ENCODE results near the gene TAX1BP1.

TAX1BP1 gene

GRCh38 chr7:27746978-27747377, 7.0 kb downstream of the TAX1BP1 start:
- TF ChIP-seq, protein P1, sequence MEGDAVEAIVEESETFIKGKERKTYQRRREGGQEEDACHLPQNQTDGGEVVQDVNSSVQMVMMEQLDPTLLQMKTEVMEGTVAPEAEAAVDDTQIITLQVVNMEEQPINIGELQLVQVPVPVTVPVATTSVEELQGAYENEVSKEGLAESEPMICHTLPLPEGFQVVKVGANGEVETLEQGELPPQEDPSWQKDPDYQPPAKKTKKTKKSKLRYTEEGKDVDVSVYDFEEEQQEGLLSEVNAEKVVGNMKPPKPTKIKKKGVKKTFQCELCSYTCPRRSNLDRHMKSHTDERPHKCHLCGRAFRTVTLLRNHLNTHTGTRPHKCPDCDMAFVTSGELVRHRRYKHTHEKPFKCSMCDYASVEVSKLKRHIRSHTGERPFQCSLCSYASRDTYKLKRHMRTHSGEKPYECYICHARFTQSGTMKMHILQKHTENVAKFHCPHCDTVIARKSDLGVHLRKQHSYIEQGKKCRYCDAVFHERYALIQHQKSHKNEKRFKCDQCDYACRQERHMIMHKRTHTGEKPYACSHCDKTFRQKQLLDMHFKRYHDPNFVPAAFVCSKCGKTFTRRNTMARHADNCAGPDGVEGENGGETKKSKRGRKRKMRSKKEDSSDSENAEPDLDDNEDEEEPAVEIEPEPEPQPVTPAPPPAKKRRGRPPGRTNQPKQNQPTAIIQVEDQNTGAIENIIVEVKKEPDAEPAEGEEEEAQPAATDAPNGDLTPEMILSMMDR (IDR thresholded peaks at IDR 0.05; ENCODE audit: low read depth, low read length), result no peak
- H3K4me3 ChIP-seq (ENCODE audit: low read depth, low read length), result no peak overlapping the region

DNA sequence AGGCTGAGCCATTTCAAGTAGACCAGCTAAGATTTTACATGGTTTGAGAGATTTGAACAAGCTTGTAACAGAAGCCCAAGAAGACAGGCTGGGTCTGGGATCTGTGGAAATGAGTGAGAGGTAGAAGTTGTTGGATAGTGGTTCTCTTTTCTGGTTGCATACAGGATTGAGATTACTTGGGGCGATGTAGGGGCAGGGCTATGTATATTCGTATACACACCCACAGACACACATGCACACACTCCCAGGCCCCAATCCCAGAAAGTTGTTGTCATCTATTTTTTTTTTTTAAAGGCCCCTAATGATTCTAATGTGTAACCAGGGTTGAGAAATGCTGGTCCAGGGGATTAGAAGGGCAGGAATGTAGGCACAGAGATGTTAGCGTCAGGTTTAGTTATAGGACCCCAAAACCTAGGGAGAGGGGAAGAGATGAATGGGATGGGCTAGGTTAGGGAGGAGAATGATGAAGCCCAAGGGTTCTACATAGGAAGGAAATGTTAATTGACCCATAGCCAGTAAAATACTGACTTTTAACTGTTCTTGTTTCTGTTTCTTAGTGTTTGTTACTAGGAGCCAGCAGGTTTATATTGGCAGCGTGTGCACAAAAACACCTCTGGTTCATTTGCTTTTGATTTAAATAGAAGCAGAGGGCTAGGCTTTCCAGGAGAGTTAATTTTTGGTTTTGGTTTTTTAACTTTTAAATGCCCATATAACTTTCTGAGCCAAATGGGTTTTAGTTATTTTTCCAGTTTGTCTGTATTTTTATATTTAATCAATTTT, 7.8 kb downstream of the TAX1BP1 start:
- no peak overlapping the region for H3K4me3 ChIP-seq (ENCODE audit: low read depth, low read length)
- TF ChIP-seq, protein P1 (IDR thresholded peaks at IDR 0.05; ENCODE audit: low read depth, low read length), result no peak

GRCh38 chr7:27750316-27750715, 10.4 kb downstream of the TAX1BP1 start:
- H3K4me3 ChIP-seq (ENCODE audit: low read depth, low read length), result no peak overlapping the region
- TF ChIP-seq, protein P1 (IDR thresholded peaks at IDR 0.05; ENCODE audit: low read depth, low read length), result no peak

DNA sequence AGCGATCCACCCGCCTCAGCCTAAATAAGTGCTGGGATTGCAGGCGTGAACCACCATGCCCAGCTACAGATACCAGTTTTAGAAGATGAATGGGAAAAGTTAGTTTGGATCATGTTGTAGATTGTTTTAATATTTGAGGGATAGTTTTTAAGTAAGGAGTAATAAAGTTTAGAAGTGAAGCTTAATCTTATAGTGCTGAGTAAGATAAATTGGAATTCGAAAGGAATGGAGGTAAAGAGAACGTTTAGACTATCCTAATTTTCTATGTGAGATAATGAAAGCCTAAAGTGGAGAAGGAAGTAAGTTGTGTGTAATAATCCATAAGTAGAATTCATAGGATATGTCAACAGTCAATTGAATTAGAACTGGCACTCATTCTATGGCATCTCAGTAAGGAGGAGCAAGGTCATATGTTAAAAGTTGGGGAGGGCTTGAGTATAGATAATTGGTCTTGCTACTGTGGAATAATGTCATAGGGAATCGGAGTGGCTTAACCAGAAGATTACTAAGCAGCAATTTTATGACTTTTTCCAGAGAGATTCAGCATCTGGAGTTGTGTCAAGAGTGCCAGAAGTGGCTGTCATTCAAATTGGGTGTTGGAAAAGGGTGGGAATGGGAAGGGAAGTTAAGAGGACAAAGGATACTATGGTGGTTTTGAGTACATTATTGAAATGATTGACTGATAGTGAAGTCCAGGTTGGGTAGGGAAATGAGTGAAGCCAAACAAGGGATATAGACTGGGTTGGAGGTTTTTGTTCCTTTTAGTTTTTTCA, 12.1 kb downstream of the TAX1BP1 start:
- H3K4me3 ChIP-seq (ENCODE audit: low read depth, low read length), result no peak overlapping the region
- TF ChIP-seq, protein P1 (IDR thresholded peaks at IDR 0.05; ENCODE audit: low read depth, low read length), result no peak

GRCh38 chr7:27753863-27754262, 13.9 kb downstream of the TAX1BP1 start:
- TF ChIP-seq, protein P1 (IDR thresholded peaks at IDR 0.05; ENCODE audit: low read depth, low read length), result no peak
- H3K4me3 ChIP-seq (ENCODE audit: low read depth, low read length), result no peak overlapping the region

GRCh38 chr7:27756298-27756697, 16.3 kb downstream of the TAX1BP1 start:
- H3K4me3 ChIP-seq (ENCODE audit: low read depth, low read length), result no peak overlapping the region
- TF ChIP-seq, protein P1 (IDR thresholded peaks at IDR 0.05; ENCODE audit: low read depth, low read length), result no peak

DNA sequence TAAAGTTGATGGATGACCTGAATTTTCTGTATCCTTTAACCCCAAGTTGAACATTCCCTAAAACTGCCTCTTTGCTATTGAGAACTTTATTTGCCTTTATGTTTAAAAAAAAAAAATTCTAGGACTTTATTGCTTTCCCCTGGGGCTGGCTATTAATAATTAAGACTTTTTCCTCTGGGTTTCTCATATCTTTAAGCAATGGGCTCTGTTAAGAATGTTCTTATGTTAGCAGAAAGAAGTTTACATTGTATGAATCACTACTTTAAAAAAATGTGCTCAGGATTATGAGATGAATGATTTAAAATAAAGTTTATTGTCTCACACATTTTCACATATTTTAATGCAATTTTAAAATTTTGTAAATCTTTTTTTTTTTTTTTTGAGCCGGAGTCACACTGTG, 19.5 kb downstream of the TAX1BP1 start:
- no peak overlapping the region for H3K4me3 ChIP-seq (ENCODE audit: low read depth, low read length)
- TF ChIP-seq, protein P1 (IDR thresholded peaks at IDR 0.05; ENCODE audit: low read depth, low read length), result no peak
